Medulla oblongata (tissue), 1 donor: Measurements from ENCODE around the gene RACGAP1.

Experiments used
- DNase-seq: peaks from one replicate; pipeline ENCODE4 v3.0.0-alpha.2; 2015; ENCODE audit errors: extremely low spot score

RACGAP1 gene

DNA sequence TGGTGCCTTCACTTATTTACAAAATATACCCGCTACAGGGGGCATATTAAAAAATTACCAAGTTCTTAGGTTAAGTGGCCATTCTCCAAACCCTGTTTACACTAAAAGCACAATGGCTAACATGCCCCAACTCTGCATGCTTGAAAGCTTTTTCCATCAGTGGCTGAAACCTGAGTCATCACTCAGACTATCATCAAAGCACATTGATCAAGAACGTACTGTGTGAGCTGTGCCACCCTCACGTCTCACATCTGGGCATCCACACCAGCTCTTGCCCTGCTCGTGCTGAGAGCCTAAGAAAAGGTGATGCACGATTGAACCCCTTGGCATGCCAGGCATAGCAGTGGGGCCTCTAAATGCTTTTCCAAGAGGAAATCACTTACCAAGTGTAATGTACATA, 39.3 kb downstream of the RACGAP1 start:
- DNase-seq, result no peak

DNA sequence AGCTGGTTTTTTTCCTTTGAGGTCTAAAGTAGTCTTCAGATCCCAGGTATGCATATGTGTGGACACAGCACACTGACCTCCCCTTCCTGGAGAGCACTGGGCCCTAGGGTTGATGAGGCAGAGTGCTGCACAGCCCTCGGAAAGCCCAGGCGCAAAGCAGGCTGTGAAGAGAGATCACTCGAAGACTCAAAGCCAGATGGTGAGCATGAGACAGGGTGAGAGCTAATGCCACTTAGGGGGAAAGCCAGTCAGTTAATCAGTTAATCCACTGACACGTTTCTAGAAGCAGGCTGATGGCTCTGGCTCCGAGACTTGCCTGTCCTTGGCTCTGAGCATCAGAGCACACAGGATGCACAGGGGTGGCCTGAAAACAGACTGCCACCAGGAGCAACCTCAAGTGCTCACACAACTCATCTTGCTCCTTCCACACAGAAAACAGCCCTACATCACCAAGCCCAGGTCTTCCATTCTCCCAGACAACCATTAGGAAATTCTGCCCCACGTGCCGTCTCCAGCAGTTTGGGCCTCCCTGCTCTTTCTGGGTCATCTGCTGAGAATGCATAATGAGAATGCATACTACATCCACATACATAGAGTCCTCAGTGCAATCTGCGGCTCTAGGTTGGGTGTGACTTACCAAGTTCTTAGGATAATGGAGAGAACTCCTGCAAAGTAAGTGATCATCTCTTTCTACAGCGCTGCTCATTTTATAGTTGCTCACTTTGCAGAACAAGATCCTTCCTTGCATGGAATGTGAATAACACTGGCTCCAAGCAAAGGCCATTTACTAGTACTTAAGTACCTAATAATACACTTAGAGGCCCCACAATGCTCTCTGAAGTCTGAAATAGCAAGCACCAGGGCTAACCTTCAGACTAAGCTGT, 40.6 kb downstream of the RACGAP1 start:
- DNase-seq, result no peak

DNA sequence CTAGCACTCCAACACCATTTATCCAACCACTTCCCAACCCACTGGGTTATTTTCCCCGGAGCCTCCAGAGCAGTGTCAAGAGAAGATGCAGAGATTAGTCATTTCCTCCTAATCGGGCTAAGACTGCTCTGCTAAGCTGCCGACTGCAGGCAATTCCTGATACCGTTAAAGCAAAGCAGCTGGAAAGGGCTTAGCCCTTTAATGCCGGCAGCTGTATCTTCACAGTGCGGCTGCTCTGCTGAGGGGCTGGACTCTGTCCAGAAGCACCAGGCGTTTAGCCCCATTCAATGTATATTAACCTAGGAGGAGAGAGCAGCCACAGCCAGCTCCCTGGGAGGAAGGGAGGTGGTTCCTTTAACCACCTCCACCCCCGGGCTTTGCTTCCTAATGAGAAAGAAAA, 41.4 kb downstream of the RACGAP1 start:
- DNase-seq, result no peak

DNA sequence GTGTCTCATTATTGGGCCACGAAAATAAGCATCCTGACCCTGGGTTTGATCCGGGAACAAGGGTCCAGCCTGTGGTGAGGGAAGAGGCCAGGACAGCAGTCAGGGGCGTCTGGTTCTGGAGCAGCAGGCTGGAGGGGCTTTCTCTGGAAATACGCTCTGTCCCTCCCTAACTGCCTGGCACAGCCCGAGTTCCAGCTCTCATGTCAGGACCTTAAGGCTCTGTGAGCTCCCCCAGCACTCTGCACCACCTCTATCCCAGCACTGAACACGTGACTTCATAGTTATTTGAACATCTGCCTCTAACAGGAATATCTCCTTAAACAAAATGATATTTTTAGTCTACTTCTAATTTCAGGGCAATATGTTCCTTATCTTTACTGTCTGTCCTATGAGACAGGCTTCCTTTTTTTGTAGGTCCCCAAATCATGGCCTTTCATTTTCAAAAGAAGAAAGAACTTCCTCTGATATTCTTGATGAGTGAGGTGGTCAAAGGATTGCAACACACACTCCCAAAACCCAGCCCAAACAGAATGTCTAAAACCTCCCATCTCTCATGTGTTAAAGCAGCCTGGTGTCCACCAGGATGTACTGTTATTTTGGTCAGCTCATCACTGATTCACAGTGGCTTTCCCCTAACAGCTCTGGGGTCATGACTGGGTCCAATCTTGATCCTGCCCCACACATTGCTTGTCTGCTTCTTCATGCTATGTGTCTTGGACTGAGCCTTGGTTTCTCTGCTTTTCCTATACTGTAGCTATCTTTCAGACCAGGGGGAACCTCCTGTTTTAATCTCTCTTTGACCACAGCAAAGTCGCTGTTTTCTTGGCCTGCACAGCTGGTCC, 42.8 kb downstream of the RACGAP1 start:
- peak; percentile 44 for DNase-seq

DNA sequence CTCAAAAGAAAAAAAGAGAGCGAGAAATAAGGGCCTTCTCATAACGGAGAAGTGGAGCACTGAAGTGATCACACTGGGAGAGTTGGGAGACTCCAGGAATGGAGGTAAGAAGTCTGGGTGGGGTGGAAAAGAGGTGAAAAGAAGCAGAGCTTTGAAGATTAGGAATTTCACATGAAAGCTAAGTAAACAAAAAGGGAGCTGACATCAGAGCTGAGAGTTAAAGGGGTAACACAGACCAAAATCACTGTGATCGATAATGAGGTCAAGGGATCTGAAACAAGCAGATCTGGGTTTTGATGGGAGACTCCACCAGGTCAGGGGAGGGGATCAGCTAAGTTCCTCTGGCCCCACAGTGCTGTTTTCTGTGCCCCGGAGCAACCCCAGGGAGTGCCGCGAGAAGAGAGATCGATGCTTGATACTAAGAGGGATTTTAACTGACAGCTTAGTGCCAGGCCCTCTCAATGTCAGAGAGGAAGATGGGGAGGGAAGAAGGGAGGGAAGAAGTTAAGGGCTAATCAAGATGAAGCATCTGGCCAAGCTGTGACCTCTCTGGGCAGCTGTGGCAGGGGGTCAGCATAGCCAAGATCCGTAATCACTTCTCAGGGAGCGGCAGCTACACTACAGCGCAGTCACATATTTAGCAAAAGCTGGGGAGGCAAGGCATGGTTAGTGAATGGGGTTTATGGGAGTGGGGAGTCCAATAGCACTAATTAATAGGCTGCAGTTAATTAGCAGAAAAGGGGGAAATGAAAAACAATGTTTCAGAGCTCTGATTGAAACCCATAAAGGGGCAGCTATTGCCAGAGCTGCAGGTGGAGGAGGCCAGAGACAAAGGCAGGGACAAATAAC, 44.6 kb downstream of the RACGAP1 start:
- DNase-seq, result no peak

DNA sequence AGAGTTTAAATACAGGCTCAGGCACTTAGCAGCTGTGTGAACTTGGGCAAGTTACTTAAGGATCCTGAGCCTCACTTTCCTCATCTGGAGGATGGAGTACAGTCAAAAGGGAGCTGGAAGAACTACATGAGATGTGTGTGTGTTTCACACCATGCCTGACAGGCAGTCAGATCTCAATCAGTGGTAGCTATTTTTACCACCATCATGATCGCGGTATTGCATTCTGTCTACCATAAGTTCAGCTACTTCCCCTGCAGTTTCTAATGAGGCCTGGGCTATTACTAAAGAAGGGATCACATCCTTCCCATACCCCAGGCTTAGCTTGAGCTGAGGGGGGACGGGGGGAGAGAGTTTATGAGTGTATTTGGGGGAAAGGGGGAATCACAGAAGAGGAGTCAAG, 45.5 kb downstream of the RACGAP1 start:
- DNase-seq, result no peak

DNA sequence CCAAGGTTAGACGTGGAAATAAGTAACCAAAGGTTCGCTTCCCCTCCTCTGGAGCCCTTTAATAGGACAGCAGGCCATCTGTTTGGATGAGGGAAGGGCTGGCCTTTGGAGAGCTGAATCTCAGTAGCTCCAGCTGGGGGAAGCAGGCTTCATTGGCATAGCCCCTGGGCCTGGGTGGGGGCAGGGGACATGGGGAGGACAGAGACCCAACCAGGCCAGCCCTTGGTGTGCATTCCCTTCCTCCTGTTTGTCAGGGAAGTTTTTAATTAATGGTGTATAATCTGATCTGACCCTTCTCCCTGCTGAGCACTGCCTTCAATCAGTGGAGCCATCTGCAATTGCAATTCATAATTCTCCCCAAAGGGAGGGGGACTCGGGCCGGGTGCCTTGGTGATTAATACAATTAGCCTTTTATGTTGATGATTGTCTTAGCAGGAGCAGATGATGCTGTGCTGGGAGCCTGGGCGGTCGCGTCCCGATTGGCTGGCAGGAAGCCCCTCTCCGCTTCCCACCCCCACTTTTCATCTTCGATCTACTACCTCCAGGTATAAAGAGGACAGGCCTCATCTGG, 46.2 kb downstream of the RACGAP1 start:
- peak; percentile 64 for DNase-seq

DNA sequence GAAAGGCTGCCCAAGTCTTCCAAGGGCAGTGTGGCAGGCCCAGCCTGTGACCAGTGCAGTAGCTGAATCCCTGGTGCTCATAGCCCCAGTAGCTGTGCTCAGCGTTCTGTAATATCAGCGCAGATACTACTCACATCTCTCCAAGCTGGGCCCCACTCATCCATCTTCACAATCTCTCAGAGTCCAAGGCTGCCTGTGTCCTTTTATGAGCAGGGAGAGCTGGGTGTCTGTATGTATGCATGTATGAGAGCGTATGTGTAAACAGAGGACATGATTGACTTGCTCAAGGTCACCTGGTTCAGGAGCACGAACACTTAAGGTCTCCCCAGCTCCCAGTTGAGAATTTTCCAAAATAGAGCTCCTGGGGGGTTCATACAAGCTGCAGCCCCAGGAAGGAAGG, 47.2 kb downstream of the RACGAP1 start:
- no peak for DNase-seq

DNA sequence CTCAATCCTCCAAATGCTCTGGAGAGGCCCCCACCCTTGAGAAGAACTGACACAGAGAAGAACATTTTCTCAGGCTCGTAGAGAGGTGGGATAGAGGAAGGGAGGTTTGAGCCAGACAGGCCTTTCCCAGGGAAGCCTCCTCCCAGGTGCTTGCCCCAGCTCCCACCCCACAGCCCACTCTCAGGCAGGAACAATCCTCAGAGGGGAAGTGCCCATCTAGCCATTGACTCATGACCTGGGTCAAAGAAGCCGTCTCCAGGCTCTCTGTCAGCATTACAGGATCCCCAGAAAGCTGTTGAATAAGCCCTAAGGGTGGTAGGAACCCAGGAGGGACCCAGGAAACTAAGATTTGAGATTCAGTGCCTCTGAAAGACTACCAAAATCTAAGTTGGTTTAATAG, 48.7 kb downstream of the RACGAP1 start:
- no peak for DNase-seq

DNA sequence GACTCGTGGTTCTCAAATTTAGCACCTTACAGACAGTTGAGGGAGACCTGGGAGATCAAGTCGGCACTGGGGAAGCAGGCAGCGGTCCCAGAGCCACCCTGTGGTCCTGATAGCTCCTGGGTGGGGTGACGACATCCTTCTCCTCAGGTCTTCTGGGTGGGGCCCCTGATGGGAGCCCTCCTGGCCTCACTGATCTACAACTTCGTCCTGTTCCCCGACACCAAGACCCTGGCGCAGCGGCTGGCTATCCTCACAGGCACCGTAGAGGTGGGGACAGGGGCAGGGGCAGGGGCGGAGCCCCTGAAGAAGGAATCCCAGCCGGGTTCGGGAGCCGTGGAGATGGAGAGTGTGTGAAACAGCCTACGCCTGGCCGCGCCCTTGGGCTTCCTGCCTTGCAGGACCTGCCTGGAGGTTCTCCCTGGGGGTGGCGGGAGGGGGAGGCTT, 50.0 kb downstream of the RACGAP1 start:
- no peak for DNase-seq

DNA sequence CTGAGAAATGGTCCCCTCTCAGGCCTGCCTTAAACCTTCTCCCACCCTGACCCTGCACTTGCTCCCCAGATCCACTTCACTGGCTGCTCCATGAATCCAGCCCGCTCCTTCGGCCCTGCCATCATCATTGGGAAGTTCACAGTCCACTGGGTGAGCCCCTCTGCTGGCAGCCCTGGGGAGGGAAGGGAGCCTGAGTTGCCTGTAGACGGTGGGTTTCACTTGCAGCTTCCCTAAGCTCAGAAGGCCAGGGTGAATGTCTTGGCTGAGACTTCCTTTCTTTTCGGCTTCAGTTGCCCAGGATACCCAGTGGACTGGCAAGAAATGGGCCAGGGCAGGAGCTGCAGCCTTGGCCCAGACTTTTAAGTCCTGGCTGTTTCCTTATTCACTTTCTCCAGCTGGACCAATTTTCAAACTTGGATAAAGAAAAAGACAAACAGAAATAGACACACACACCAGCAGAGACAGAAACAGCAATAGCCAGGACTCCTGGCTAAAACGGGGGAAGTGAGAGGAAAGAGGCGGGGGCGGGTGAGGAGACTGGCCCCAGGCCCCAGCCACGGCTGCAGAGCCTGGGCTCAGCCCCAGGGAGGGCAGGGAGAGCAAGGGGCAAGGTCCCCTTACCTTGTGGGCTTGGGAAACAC, 50.5 kb downstream of the RACGAP1 start:
- DNase-seq, result peak; percentile 82

DNA sequence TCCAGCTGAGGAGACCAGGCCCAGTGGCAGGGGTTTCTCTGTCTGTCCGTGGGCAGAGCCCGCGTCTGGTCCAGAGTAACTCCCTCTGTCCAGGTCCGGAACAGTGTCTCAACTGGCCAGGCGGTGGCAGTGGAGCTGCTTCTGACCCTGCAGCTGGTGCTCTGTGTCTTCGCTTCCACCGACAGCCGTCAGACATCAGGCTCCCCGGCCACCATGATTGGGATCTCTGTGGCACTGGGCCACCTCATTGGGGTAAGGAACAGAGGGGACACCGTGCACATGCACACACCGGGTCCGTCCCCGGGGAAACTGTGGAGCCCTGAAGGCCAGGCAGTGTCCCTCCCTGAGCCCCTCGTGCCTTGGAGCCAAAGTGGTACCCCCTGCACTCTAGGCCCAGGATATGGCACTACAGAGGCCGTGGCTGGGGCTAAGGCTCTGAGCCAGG, 51.0 kb downstream of the RACGAP1 start:
- DNase-seq, result peak; percentile 93

DNA sequence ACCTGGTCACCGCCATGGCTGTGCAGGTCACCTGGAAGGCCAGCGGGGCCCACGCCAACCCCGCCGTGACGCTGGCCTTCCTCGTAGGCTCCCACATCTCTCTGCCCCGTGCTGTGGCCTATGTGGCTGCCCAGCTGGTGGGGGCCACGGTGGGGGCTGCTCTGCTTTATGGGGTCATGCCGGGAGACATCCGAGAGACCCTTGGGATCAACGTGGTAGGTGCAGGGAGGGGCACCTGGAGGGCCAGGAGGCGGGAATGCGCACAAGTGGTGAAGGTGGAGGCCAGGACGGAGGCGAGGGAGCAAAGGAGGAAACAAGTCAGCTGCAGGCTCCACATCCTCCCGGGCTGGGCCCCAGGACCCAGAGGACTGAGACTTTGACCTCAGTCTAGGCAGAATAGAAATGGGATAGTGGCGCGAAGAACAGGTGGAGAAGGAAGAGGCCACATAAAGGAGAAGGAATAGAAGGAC, 51.9 kb downstream of the RACGAP1 start:
- DNase-seq, result no peak

DNA sequence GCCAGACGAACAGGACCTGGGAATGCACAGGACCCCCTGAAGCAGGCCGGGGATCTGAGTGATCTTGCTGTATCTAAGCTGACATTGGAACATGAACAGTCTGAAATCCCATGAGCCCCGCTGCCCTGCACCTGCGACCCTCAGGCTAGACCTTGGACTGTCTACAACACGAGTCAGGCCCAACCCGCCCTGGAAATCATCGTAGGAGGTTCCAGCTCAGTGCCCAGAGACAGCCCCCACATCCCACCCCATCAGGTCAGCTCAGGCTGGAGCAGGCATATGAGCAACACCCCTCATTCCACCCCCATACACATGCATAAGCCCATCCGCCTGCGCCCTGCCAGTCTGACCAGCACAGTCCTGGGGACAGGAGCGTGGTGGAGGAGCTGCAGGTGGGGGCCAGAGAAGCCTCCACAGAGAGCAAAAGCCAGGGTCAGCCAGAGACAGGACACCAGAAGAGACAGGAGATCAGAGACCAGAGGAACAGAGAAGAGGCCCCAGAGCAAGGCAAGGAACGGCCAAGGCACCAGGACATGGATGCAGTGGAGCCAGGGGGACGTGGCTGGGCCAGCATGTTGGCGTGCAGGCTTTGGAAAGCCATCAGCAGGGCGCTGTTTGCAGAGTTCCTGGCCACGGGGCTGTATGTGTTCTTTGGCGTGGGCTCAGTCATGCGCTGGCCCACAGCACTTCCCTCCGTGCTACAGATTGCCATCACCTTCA, 52.5 kb downstream of the RACGAP1 start, which contains the start of gene AQP6:
TSS of gene AQP6 (plus strand) at position 307 of the 720 bp plus-strand sequence. CDS start at position 534, 227 bp downstream.
- DNase-seq, result no peak

DNA sequence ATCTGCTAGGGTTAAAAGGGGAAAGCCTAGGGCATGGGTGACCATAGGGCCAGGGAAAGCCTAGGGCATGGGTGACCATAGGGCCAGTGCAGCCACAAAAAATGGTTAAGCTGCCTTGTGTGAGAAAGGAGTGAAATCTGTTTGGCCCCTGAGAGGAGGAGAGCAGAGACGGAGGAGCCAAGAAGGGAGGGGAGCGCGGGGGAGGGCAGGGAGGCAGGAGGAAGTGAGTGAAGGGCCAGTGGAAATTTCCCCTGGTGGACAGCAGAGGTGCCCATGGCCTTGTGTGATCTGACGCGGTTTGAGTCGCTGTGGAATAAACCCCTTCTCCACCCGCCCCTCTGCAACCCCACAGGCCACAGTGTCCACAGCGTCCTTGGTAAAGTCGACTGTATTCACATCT, 53.2 kb downstream of the RACGAP1 start:
- DNase-seq, result no peak

DNA sequence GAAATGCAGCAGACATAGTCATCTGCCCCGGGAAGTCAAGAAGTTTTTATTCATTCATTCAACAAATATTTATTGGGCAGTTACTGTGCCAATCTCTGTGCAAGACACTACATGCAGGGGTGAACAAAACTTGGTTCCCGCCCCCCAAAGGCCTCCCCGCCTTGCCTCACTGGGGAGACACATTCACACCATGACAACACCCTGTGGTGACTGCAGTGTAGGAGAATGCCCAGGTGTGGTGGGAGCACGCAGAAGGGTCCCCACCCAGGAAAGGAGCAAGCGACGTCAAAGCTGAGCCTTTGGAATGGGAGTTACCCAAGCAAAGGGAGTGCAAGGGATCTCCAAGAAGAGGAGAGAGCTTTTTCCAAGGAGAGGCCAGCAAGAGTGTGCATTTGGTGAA, 54.2 kb downstream of the RACGAP1 start:
- no peak for DNase-seq

DNA sequence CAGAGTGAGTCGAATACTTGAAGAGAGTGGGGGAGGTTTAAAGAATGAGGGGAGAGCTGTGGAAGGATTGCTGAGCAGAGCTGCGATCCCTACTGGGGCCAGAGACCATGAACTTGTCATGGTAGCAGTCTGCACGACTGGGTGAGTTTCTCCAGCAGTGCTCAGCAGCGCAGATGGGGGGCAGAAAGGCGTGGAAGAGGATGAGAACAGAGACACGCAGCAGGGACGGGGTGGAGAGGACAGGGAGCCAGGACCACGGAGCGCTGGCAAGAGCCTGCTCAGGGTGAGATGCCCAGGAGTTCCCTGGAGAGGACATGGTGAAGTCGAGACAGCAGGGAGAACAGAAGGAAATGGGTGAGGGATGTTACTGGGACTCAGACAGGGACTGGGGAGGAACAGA, 54.6 kb downstream of the RACGAP1 start:
- no peak for DNase-seq

DNA sequence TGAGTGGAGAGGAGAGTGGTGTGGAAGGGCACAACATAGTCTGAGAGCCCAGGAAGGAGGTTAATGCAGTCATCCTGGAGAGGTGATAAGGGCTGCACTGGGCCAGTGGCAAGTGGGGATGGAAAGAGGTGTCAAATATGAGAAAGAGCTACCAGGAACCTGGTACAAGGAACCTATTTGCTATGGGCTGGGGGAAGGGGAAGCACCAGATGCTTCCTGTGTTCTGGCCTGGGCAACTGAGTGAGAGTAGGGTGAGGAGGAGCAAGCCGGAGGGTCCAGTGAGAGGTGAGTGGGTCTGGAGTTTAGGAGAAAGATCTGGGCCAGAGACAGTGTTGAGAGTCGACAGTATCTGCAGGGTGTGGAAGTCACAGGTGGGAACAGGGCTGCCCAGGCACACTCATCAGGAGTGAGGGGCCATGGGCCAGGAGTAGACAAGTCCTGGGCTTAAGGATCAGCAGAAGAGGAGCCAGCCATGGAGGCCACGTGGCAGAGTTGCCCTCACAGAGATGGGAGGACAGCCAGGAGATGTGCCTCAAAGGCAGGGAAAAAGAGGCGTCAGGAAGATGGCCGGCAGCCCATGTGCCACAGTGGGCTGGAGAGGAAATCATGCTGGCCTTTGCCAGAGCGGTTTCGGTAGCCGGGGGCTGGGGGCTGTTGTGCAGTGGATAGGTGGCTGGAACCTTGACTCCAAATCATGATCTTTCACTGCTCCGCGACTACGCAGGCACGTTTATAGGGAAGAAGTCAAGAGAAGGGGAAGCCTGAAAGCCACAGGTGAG, 55.5 kb downstream of the RACGAP1 start:
- DNase-seq, result no peak

DNA sequence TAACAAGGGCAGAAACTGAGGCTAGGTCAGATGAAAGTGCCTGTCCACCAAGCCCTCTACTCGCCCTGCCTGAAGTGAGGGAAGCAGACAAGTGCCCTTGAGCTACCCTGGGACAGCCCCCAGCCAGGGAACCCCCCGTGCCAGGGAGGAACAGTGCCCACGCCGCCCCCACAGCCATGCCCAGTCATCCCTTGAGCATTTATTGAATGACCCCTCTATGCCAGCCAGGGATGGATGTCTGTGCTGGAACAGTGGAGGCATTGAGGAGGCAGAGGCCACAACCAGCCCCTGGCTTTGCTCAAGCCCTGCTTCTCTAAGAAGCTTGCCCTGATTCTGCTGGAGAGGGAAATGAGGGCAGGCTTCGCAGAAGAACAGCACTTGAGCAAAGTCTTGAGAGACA, 56.3 kb downstream of the RACGAP1 start:
- peak; percentile 87 for DNase-seq
